WERI-Rb-1 (cell line): ENCODE data around the gene TMEM190.
"Not testable (repeated sequence)": the region's sequence is repeated elsewhere in the genome, so short reads cannot be mapped to it uniquely, and the experiment has no call there.

ENCODE experiments used
- DNase-seq: peaks from one replicate; pipeline ENCODE4 v3.0.0-alpha.2; 2020
- H3K27ac ChIP-seq: fragments of 250-450 bp; sonication (Bioruptor Pico); 2 replicates; pipeline ENCODE4 v1.5.1; 2020; ENCODE audit warnings: mild to moderate bottlenecking, moderate library complexity
- H3K27me3 ChIP-seq: fragments of 250-450 bp; sonication (Bioruptor Pico); 2 replicates; pipeline ENCODE4 v1.5.1; 2021; ENCODE audit warnings: mild to moderate bottlenecking, low read depth, moderate library complexity; ENCODE audit not compliant: insufficient read depth, severe bottlenecking
- H3K36me3 ChIP-seq: fragments of 250-450 bp; sonication (Bioruptor Pico); 2 replicates; pipeline ENCODE4 v1.5.1; 2020; ENCODE audit warnings: mild to moderate bottlenecking, moderate library complexity
- H3K4me3 ChIP-seq: 2 replicates; pipeline ENCODE4 v1.5.1; 2011; ENCODE audit warnings: low read depth, mild to moderate bottlenecking, control low read depth, low read length
- H3K9me3 ChIP-seq: fragments of 250-450 bp; sonication (Bioruptor Pico); 2 replicates; pipeline ENCODE4 v1.5.1; 2021; ENCODE audit warnings: mild to moderate bottlenecking, moderate library complexity; ENCODE audit not compliant: severe bottlenecking
- TF ChIP-seq, protein P1 (sequence below): IDR thresholded peaks from 2 replicates; pipeline ENCODE4 v1.5.1; 2011; ENCODE audit warnings: low read depth, mild to moderate bottlenecking, control low read depth, inconsistent platforms, low read length

Gene TMEM190

DNA sequence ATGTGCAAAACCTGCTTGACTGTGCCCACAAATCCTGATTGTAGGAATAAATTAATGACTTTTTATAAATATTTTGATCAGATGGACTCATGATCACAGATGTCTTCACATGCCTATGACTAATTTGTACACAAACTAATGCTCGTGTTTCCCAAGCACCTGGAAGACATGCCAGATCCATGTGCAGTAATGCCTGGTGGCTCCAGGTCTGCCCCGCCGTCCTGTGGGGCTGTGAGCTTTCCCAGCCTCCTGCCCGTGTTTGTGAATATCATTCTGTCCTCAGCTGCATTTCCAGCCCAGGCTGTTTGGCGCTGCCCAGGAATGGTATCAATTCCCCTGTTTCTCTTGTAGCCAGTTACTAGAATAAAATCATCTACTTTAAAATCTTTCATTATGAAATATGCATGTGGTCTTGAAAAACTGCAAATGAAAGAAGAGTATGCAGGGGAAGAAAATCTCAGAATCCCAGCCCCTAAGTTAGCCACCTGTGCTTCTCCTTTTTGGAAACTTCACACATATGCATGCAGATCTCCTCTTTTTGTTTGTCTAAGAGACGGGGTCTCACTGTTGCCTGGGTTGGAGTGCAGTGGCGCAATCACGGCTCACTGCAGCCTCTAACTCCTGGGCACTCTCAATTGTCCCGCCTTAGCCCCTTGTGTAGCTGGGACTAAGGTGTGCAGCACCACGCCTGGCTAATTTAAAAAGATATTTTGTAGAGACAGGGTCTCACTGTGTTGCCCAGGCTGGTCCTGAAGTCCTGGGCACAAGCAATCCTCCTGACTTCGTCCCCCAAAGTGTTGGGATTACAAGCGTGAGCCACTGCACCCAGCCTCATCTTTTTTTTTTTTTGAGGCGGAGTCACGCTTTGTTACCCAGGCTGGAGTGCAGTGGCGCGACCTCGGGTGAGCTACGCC, 15.3 kb downstream of the TMEM190 start:
- DNase-seq = no peak
- H3K36me3 ChIP-seq = peaks cover 48% of the 10 kb centered on the region
- TF ChIP-seq, protein P1, sequence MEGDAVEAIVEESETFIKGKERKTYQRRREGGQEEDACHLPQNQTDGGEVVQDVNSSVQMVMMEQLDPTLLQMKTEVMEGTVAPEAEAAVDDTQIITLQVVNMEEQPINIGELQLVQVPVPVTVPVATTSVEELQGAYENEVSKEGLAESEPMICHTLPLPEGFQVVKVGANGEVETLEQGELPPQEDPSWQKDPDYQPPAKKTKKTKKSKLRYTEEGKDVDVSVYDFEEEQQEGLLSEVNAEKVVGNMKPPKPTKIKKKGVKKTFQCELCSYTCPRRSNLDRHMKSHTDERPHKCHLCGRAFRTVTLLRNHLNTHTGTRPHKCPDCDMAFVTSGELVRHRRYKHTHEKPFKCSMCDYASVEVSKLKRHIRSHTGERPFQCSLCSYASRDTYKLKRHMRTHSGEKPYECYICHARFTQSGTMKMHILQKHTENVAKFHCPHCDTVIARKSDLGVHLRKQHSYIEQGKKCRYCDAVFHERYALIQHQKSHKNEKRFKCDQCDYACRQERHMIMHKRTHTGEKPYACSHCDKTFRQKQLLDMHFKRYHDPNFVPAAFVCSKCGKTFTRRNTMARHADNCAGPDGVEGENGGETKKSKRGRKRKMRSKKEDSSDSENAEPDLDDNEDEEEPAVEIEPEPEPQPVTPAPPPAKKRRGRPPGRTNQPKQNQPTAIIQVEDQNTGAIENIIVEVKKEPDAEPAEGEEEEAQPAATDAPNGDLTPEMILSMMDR = no peak
- H3K27me3 ChIP-seq = no peaks in the 10 kb centered on the region
- no peak overlapping the region for H3K4me3 ChIP-seq
- no peaks in the 10 kb centered on the region for H3K9me3 ChIP-seq
- H3K27ac ChIP-seq = no peak overlapping the region

DNA sequence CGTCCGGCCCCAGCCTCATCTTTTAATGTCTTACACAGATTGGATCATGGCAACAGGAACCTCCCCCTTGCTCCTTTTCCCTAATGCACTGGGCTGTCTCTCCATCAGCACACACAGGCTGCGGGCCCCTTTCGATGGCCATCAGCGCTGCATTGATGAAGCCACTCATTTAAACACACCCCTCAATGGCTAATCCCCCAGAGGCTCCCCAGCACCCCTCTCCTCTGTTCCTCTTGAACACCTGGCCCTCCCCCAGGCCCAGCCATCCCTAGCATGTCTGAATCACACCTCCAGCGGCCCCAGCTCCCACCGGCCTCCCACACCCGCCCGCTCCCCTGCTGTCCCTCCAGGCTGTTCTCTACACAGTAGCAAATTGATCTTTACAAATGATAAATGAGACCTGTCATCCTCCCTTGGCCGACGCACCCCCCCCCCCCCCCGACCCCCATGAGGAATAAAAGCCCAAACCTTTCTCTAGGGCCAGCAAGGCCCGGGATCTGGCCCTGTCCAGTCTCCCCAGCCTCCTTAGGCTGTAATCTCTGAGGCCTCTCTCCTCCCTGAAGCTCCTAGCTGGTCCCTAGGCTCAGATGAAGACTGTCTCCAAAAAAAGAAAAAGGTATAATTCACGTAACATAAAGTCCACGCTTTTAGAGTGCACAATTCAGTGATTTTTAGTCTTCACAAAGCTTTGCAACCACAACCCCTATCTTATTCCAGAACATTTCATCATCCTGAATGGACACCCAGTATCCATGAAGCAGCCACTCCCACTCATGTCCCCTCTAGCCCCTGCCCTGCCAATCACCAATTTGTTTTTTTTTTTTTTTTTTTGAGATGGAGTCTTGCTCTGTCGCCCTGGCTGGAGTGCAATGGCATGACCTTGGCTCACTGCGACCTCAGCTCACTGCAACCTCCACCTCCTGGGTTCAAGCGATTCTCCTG, 16.5 kb downstream of the TMEM190 start:
- DNase-seq = peak; percentile 23
- TF ChIP-seq, protein P1 = no peak
- Histone ChIP-seq H3K4me3 (no peak overlapping the region), H3K27me3 (no peaks in the 10 kb centered on the region), H3K36me3 (peaks cover 37% of the 10 kb centered on the region), H3K27ac (no peak overlapping the region), H3K9me3 (no peaks in the 10 kb centered on the region)

DNA sequence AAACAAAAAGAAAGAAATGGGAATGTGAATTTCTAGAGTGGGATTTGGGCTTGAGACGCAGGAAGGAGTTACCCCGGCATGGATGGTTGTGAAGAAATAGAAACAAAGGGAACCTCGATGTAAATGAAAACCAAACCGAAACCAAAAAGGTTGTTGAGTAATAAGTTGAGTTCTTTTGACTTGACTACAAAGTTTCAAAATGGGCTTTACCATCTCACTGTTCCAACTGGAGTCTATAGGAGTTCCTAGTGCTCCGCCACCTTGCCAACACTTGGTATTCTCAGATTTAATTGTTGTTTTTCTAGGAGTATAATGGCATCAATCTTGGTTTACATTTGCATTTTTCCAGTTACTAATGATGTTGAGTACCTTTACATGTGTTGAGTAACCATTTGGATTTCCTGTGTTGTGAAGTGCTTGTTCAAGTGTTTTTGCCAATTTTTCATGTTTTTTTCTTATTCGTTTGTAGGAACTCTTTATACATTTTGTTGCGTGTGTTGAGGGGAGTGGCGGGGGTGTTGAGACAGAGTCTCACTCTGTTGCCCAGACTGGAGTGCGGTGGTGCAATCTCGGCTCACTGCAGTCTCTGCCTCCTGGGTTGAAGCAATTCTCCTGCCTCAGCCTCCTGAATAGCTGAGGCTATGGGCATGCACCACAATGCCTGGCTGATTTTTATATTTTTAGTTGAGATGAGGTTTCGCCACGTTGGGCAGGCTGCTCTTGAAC, 21.7 kb downstream of the TMEM190 start:
- no peak overlapping the region; the same call in 1 of the 2 replicates for H3K27ac ChIP-seq

DNA sequence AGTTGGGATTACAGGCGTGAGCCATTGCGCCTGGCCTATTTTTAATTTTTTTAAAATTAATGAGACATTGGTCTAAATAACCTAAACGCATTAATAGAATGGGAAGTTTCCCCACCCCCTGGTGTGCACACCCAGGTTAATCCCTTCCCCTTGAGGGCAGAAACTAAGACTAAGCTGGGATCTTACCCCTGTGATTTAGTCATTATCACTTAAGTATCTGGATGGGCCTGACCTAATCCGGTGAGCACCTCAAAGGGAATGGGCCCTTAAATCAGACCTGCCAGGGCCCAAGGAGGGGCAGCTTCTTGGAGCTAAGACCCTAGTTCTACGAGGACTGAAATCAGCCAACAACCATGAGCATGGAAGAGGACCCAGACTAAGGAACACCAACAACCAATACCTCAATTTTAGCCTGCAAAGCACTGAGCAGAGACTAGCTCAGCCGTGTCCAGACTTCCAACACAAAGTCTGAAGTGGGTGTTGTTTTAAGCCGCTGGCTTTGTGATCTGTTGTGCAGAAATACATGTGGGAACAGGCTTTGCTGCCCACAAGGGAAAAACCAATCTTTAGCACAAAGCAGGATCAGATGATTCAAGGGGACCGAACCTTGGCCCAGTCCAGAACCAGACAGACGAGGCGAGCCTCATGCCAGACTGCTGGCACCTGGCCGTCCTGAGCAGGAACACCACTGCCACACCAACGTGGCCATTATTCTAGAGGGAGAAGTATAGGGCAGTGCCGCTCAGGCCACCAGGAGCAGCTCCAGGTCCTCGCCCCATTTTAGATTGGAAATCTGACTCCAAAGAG, 23.9 kb downstream of the TMEM190 start:
- Histone ChIP-seq H3K27me3 (no peaks in the 10 kb centered on the region), H3K27ac (peak overlapping the region; percentile 69), H3K4me3 (no peak overlapping the region), H3K36me3 (peaks cover 49% of the 10 kb centered on the region), H3K9me3 (no peaks in the 10 kb centered on the region)
- peak; percentile 79 for DNase-seq
- TF ChIP-seq, protein P1 = no peak

More for the DNA sequence above, 21.7 kb downstream of the TMEM190 start:
- TF ChIP-seq, protein P1 = no peak
- H3K9me3 ChIP-seq = no peaks in the 10 kb centered on the region
- H3K4me3 ChIP-seq = no peak overlapping the region
- no peaks in the 10 kb centered on the region for H3K27me3 ChIP-seq
- DNase-seq = no peak
- peaks cover 28% of the 10 kb centered on the region for H3K36me3 ChIP-seq

DNA sequence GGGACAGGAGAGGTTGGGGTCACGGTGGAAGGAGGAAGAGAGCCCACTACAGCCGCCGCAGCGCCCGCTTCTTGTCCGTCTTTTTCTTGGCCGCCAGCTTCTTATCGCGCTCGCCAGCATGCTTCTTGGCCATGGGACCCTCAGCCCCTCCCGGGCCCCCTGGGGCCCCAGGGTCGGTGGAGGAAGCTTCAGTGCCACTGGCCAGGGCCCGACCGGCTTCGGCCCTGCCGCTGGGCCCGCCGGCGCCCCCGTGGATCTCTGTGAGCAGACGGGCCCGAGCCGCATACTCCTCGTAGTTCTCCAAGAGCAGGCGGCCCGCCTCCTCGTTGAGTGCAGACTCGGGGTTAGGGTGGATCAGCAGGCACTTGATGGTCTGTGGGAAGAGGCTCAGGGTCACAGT, 24.8 kb downstream of the TMEM190 start:
- H3K27me3 ChIP-seq, H3K9me3 ChIP-seq, H3K4me3 ChIP-seq, H3K27ac ChIP-seq, DNase-seq: not testable (repeated sequence)
- H3K36me3 ChIP-seq = peaks cover 58% of the 10 kb centered on the region
